WTC11 (cell line): ENCODE measurements around the gene FRYL. TPM values are rescaled to one million over a fixed set of nuclear protein-coding genes. Genes with fewer than 3 reads are reported as not detected.
"Not testable (repeated sequence)": the region's sequence is repeated elsewhere in the genome, so short reads cannot be mapped to it uniquely, and the experiment has no call there.

Source experiments
- ATAC-seq: fragments of 200-7000 bp; cut with Tn5 transposase; 2 replicates; pipeline ENCODE4 v1.10.0; 2021; ENCODE audit warnings: mild to moderate bottlenecking, moderate library complexity
- CTCF ChIA-PET: fragments of 300-600 bp; sonication (Branson Sonifier 250); formaldehyde crosslinking; loops from one replicate; lab custom pipeline; 2021; ENCODE audit warnings: antibody characterized with exemption; lab: Charles Lee
- POLR2A ChIA-PET: fragments of 350-600 bp; sonication (Branson Sonifier 250); formaldehyde crosslinking; loops from one replicate; lab custom pipeline; 2021; ENCODE audit warnings: antibody characterized with exemption; lab: Charles Lee
- DNase-seq: peaks from one replicate; pipeline ENCODE4 v3.0.0; 2021; ENCODE audit warnings: low spot score
- H3K27ac Mint-ChIP-seq: 2 replicates; pipeline ENCODE4 v1.8.0; 2021; ENCODE audit warnings: mixed read lengths
- H3K27me3 Mint-ChIP-seq: 2 replicates; pipeline ENCODE4 v1.8.0; 2021; ENCODE audit warnings: low read depth, mild to moderate bottlenecking, moderate library complexity, mixed read lengths
- H3K36me3 Mint-ChIP-seq: 2 replicates; pipeline ENCODE4 v1.8.0; 2021; ENCODE audit warnings: mixed read lengths
- H3K4me1 Mint-ChIP-seq: 2 replicates; pipeline ENCODE4 v1.8.0; 2022; ENCODE audit warnings: mixed read lengths
- H3K4me3 Mint-ChIP-seq: 2 replicates; pipeline ENCODE4 v1.8.0; 2021; ENCODE audit warnings: mild to moderate bottlenecking, moderate library complexity, mixed read lengths
- H3K9me3 Mint-ChIP-seq: 2 replicates; pipeline ENCODE4 v1.8.0; 2021; ENCODE audit warnings: mixed read lengths
- ATF2 ChIP-seq: sonication (generic); formaldehyde crosslinking; IDR thresholded peaks from 2 replicates; pipeline ENCODE4 v1.8.1; 2022; ENCODE audit warnings: low read depth, missing genetic modification reagents, borderline replicate concordance
- ATF3 ChIP-seq: sonication (generic); formaldehyde crosslinking; conservative IDR thresholded peaks from 2 replicates; pipeline ENCODE4 v1.8.1; 2022; ENCODE audit warnings: mild to moderate bottlenecking, missing genetic modification reagents
- CDX4 ChIP-seq: fragments of 250-450 bp; sonication (Bioruptor Pico); IDR thresholded peaks from 2 replicates; pipeline ENCODE4 v1.9.0; 2021; ENCODE audit warnings: moderate library complexity, mild to moderate bottlenecking, inconsistent platforms, borderline replicate concordance
- CREM ChIP-seq: sonication (generic); formaldehyde crosslinking; IDR thresholded peaks from 2 replicates; pipeline ENCODE4 v1.8.1; 2022; ENCODE audit warnings: mild to moderate bottlenecking, missing genetic modification reagents, moderate library complexity
- EMX1 ChIP-seq: fragments of 250-450 bp; sonication (Bioruptor Pico); IDR thresholded peaks from 2 replicates; pipeline ENCODE4 v1.8.0; 2021; ENCODE audit warnings: mild to moderate bottlenecking
- ETV6 ChIP-seq: sonication (generic); formaldehyde crosslinking; IDR thresholded peaks from 2 replicates; pipeline ENCODE4 v1.8.1; 2022; ENCODE audit warnings: mild to moderate bottlenecking, missing genetic modification reagents
- GTF2I ChIP-seq: fragments of 250-450 bp; sonication (Bioruptor Pico); conservative IDR thresholded peaks from 2 replicates; pipeline ENCODE4 v1.4.0; 2021; ENCODE audit warnings: mild to moderate bottlenecking
- MYBL2 ChIP-seq: sonication (generic); formaldehyde crosslinking; IDR thresholded peaks from 2 replicates; pipeline ENCODE4 v1.8.1; 2023; ENCODE audit warnings: mild to moderate bottlenecking, moderate library complexity, missing genetic modification reagents
- NR3C1 ChIP-seq: sonication (generic); formaldehyde crosslinking; conservative IDR thresholded peaks from 2 replicates; pipeline ENCODE4 v1.8.1; 2023; ENCODE audit warnings: low read depth, mild to moderate bottlenecking, missing genetic modification reagents
- PRRX2 ChIP-seq: fragments of 250-450 bp; sonication (Bioruptor Pico); IDR thresholded peaks from 2 replicates; pipeline ENCODE4 v1.8.0; 2021; ENCODE audit warnings: mild to moderate bottlenecking
- SP1 ChIP-seq: sonication (generic); formaldehyde crosslinking; conservative IDR thresholded peaks from 2 replicates; pipeline ENCODE4 v1.8.1; 2022; ENCODE audit warnings: missing genetic modification reagents
- TEAD4 ChIP-seq: sonication (generic); formaldehyde crosslinking; IDR thresholded peaks from 2 replicates; pipeline ENCODE4 v1.8.0; 2022; ENCODE audit warnings: mild to moderate bottlenecking, missing genetic modification reagents
- ZMAT4 ChIP-seq: fragments of 250-450 bp; sonication (Bioruptor Pico); IDR thresholded peaks from 2 replicates; pipeline ENCODE4 v1.9.0; 2021; ENCODE audit warnings: mild to moderate bottlenecking
- ZNF263 ChIP-seq: sonication (generic); formaldehyde crosslinking; IDR thresholded peaks from 2 replicates; pipeline ENCODE4 v1.8.1; 2022; ENCODE audit warnings: low read depth, mild to moderate bottlenecking, moderate library complexity, missing genetic modification reagents
- ZNF425 ChIP-seq: fragments of 250-450 bp; sonication (Bioruptor Pico); conservative IDR thresholded peaks from 2 replicates; pipeline ENCODE4 v1.9.0; 2021; ENCODE audit warnings: mild to moderate bottlenecking
- ZNF532 ChIP-seq: fragments of 250-450 bp; sonication (Bioruptor Pico); IDR thresholded peaks from 2 replicates; pipeline ENCODE4 v1.9.0; 2021; ENCODE audit warnings: mild to moderate bottlenecking, borderline replicate concordance
- total RNA-seq: library from RNA; stranded (reverse); gene quantifications from 3 replicates; pipeline ENCODE4 v1.2.3, GENCODE V29; 2021
- TF ChIP-seq, protein P1 (sequence below): sonication (generic); formaldehyde crosslinking; IDR thresholded peaks from 2 replicates; pipeline ENCODE4 v1.8.0; 2022; ENCODE audit warnings: mild to moderate bottlenecking, missing genetic modification reagents
- TF ChIP-seq, protein P2 (sequence below): sonication (generic); formaldehyde crosslinking; IDR thresholded peaks from 2 replicates; pipeline ENCODE4 v1.8.1; 2023; ENCODE audit warnings: mild to moderate bottlenecking, missing genetic modification reagents, borderline replicate concordance

FRYL gene
- total RNA-seq, 1 experiment from 2014 or later: 38.7 TPM

- peaks cover 13% of the 10 kb centered on the region for H3K36me3 Mint-ChIP-seq
- CTCF ChIA-PET: no interaction called here
- POLR2A ChIA-PET: no interaction called here
- DNase-seq: no peak
- TF ChIP-seq GTF2I (CRISPR knock-in tag): no peak
- no peak for TF ChIP-seq ATF2 (CRISPR knock-in tag)
- TF ChIP-seq ZNF425: no peak
- TF ChIP-seq PRRX2 (CRISPR knock-in tag): no peak
- TF ChIP-seq NR3C1 (CRISPR knock-in tag): no peak
- no peak for TF ChIP-seq SP1
- TF ChIP-seq ZNF532: no peak
- TF ChIP-seq CREM: no peak
- TF ChIP-seq, all 79 proteins: peak for 0
- H3K27me3 Mint-ChIP-seq: no peaks in the 10 kb centered on the region
- no peak for ATAC-seq
- H3K4me3 Mint-ChIP-seq: no peak overlapping the region
- H3K4me1 Mint-ChIP-seq: peaks cover 3% of the 10 kb centered on the region; the same call in 1 of the 2 replicates
- peaks cover 3% of the 10 kb centered on the region; the same call in 1 of the 2 replicates for H3K9me3 Mint-ChIP-seq
- H3K27ac Mint-ChIP-seq: no peak overlapping the region
Observed at GRCh38 chr4:48761286-48761685, 18.8 kb downstream of the FRYL start.

DNA sequence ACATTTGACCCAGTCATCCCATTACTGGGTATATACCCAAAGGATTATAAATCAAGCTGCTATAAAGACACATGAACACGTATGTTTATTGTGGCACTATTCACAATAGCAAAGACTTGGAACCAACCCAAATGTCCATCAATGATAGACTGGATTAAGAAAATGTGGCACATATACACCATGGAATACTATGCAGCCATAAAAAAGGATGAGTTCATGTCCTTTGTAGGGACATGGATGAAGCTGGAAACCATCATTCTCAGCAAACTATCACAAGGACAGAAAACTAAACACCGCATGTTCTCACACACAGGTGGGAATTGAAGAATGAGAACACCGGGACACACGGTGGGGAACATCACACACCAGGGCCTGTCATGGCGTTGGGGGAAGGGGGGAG lies 21.4 kb downstream of the FRYL start:
- ATAC-seq, CTCF ChIA-PET, H3K4me3 Mint-ChIP-seq, H3K27ac Mint-ChIP-seq, H3K4me1 Mint-ChIP-seq, H3K27me3 Mint-ChIP-seq, DNase-seq, POLR2A ChIA-PET: not testable (repeated sequence)
- Mint-ChIP-seq H3K36me3 (peaks cover 31% of the 10 kb centered on the region), H3K9me3 (peaks cover 21% of the 10 kb centered on the region)

GRCh38 chr4:48756689-48757220 lies 23.3 kb downstream of the FRYL start:
- no peak overlapping the region; the same call in 1 of the 2 replicates for H3K27ac Mint-ChIP-seq
- DNase-seq (no peak), ATAC-seq (no peak)
- peaks cover 2% of the 10 kb centered on the region for H3K4me1 Mint-ChIP-seq
- peaks cover 35% of the 10 kb centered on the region for H3K9me3 Mint-ChIP-seq
- no peak overlapping the region for H3K4me3 Mint-ChIP-seq
- POLR2A ChIA-PET: no interaction called here
- peaks cover 43% of the 10 kb centered on the region for H3K36me3 Mint-ChIP-seq
- CTCF ChIA-PET: no interaction called here
- no peaks in the 10 kb centered on the region for H3K27me3 Mint-ChIP-seq
- no peak for TF ChIP-seq CDX4 (CRISPR knock-in tag)
- TF ChIP-seq ZMAT4 (CRISPR knock-in tag): no peak
- TF ChIP-seq ZNF263 (CRISPR knock-in tag): no peak
- TF ChIP-seq PRRX2 (CRISPR knock-in tag): no peak
- no peak for TF ChIP-seq EMX1 (CRISPR knock-in tag)
- TF ChIP-seq ETV6: no peak
- TF ChIP-seq, protein P1, sequence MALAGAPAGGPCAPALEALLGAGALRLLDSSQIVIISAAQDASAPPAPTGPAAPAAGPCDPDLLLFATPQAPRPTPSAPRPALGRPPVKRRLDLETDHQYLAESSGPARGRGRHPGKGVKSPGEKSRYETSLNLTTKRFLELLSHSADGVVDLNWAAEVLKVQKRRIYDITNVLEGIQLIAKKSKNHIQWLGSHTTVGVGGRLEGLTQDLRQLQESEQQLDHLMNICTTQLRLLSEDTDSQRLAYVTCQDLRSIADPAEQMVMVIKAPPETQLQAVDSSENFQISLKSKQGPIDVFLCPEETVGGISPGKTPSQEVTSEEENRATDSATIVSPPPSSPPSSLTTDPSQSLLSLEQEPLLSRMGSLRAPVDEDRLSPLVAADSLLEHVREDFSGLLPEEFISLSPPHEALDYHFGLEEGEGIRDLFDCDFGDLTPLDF (CRISPR knock-in tag): no peak
- TF ChIP-seq TEAD4 (CRISPR knock-in tag): no peak
- no peak for TF ChIP-seq MYBL2 (CRISPR knock-in tag)
- TF ChIP-seq, protein P2, sequence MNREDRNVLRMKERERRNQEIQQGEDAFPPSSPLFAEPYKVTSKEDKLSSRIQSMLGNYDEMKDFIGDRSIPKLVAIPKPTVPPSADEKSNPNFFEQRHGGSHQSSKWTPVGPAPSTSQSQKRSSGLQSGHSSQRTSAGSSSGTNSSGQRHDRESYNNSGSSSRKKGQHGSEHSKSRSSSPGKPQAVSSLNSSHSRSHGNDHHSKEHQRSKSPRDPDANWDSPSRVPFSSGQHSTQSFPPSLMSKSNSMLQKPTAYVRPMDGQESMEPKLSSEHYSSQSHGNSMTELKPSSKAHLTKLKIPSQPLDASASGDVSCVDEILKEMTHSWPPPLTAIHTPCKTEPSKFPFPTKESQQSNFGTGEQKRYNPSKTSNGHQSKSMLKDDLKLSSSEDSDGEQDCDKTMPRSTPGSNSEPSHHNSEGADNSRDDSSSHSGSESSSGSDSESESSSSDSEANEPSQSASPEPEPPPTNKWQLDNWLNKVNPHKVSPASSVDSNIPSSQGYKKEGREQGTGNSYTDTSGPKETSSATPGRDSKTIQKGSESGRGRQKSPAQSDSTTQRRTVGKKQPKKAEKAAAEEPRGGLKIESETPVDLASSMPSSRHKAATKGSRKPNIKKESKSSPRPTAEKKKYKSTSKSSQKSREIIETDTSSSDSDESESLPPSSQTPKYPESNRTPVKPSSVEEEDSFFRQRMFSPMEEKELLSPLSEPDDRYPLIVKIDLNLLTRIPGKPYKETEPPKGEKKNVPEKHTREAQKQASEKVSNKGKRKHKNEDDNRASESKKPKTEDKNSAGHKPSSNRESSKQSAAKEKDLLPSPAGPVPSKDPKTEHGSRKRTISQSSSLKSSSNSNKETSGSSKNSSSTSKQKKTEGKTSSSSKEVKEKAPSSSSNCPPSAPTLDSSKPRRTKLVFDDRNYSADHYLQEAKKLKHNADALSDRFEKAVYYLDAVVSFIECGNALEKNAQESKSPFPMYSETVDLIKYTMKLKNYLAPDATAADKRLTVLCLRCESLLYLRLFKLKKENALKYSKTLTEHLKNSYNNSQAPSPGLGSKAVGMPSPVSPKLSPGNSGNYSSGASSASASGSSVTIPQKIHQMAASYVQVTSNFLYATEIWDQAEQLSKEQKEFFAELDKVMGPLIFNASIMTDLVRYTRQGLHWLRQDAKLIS (CRISPR knock-in tag): no peak
- TF ChIP-seq ATF3 (CRISPR knock-in tag): no peak
